HCT116 (cell line): ENCODE data around the gene STK24. TPM values are rescaled to one million over a fixed set of nuclear protein-coding genes. Genes with fewer than 3 reads are reported as not detected.

Source experiments
- ATAC-seq: fragments of 200-7000 bp; cut with Tn5 transposase; 2 replicates; pipeline ENCODE4 v1.9.1; 2020; ENCODE audit warnings: mild to moderate bottlenecking, moderate library complexity
- BruUV-seq: library from RNA; stranded (reverse); fragments of 400-500 nt; replicated peaks from 2 replicates; lab custom pipeline; 2021; lab: Mats Ljungman, UMichigan
- CTCF ChIA-PET: fragments of 300-600 bp; sonication (Branson Sonifier 250); formaldehyde crosslinking; loops from one replicate; lab custom pipeline; 2021; ENCODE audit warnings: antibody characterized with exemption; lab: Charles Lee
- POLR2A ChIA-PET: fragments of 300-600, 350-600 bp; sonication (Branson Sonifier 250); formaldehyde crosslinking; loops from one replicate; lab custom pipeline; 2021; ENCODE audit warnings: antibody characterized with exemption; lab: Charles Lee
- RAD21 ChIA-PET, 2 experiments: fragments of 300-600 bp; sonication (Branson Sonifier 250); formaldehyde crosslinking; loops; one replicate each; lab custom pipeline; 2023; ENCODE audit warnings: low total read pairs in 2 of 2; ENCODE audit not compliant: uncharacterized antibody in 2 of 2, unreplicated experiment in 2 of 2, low non-redundant PET in 1 of 2; lab: Charles Lee
- DNase-seq: peaks from one replicate; pipeline ENCODE4 v3.0.0-alpha.2; 2010; ENCODE audit warnings: low read depth, low spot score
- H2AFZ ChIP-seq: fragments of 200-600 bp; shearing (Covaris generic), sonication (generic); 2 replicates; pipeline ENCODE4 v1.6.1; 2017; ENCODE audit warnings: low read depth, mixed run types, mixed read lengths, antibody characterized with exemption, low read length; ENCODE audit not compliant: poor library complexity, severe bottlenecking
- H3K27ac ChIP-seq: 2 replicates; pipeline ENCODE4 v1.5.1; 2012; ENCODE audit warnings: low read depth, low read length
- H3K27me3 ChIP-seq: fragments of 200-600 bp; sonication (generic); 2 replicates; pipeline ENCODE4 v1.6.1; 2016; ENCODE audit warnings: mixed run types, low read length, mixed read lengths; ENCODE audit not compliant: insufficient read depth
- H3K36me3 ChIP-seq, 2 experiments: fragments of 200-500 bp in 1 of 2; fragments of 200-600 bp in 1 of 2; sonication (Bioruptor generic) in 1 of 2; sonication (generic) in 1 of 2; 2 replicates each; pipeline versions ENCODE4 v1.5.1 to v1.6.1; 2014 to 2016; ENCODE audit warnings: low read length in 2 of 2, inconsistent platforms in 1 of 2, mixed read lengths in 1 of 2, mixed run types in 1 of 2; ENCODE audit not compliant: insufficient read depth in 2 of 2, control insufficient read depth in 1 of 2
- H3K4me1 ChIP-seq, 2 experiments: fragments of 200-600 bp in 1 of 2; sonication (generic) in 1 of 2; 2 replicates each; pipeline versions ENCODE4 v1.5.1 to v1.6.1; 2012 to 2017; ENCODE audit warnings: low read length in 2 of 2, inconsistent platforms in 1 of 2, mild to moderate bottlenecking in 1 of 2, mixed read lengths in 1 of 2, mixed run types in 1 of 2, moderate library complexity in 1 of 2; ENCODE audit not compliant: insufficient read depth in 2 of 2, control insufficient read depth in 1 of 2
- H3K4me2 ChIP-seq: fragments of 200-600 bp; sonication (generic); 2 replicates; pipeline ENCODE4 v1.6.1; 2017; ENCODE audit warnings: mixed run types, low read length, mixed read lengths
- H3K4me3 ChIP-seq, 2 experiments: fragments of 200-600 bp in 1 of 2; sonication (generic) in 1 of 2; replicated peaks in 1 of 2; 2 replicates each; pipeline ENCODE4 v1.5.1; 2011 to 2016; ENCODE audit warnings: low read length in 2 of 2, control low read depth in 1 of 2, low read depth in 1 of 2, mild to moderate bottlenecking in 1 of 2, mixed read lengths in 1 of 2, mixed run types in 1 of 2
- H3K79me2 ChIP-seq: fragments of 200-600 bp; sonication (generic); 2 replicates; pipeline ENCODE4 v1.6.1; 2017; ENCODE audit warnings: mild to moderate bottlenecking, mixed run types, low read length, moderate library complexity, mixed read lengths; ENCODE audit not compliant: insufficient read depth
- H3K9ac ChIP-seq: fragments of 200-600 bp; sonication (generic); 2 replicates; pipeline ENCODE4 v1.6.1; 2016; ENCODE audit warnings: low read length, mixed read lengths
- H3K9me2 ChIP-seq: fragments of 200-600 bp; sonication (generic), shearing (Covaris generic); 2 replicates; pipeline ENCODE4 v1.6.1; 2017; ENCODE audit warnings: mixed run types, mild to moderate bottlenecking, moderate library complexity; ENCODE audit not compliant: insufficient read depth
- H3K9me3 ChIP-seq, 2 experiments: fragments of 200-500 bp in 1 of 2; fragments of 200-600 bp in 1 of 2; sonication (Bioruptor generic) in 1 of 2; sonication (generic) in 1 of 2; 2 replicates each; pipeline ENCODE4 v1.6.1; 2014 to 2017; ENCODE audit warnings: low read length in 2 of 2, mixed read lengths in 2 of 2, inconsistent platforms in 1 of 2, low read depth in 1 of 2, mild to moderate bottlenecking in 1 of 2, mixed run types in 1 of 2, moderate library complexity in 1 of 2; ENCODE audit not compliant: control insufficient read depth in 1 of 2, insufficient read depth in 1 of 2
- H4K20me1 ChIP-seq: fragments of 200-600 bp; sonication (generic), shearing (Covaris generic); 2 replicates; pipeline ENCODE4 v1.6.1; 2017; ENCODE audit warnings: mixed run types, mild to moderate bottlenecking, moderate library complexity; ENCODE audit not compliant: insufficient read depth
- ELF1 ChIP-seq: IDR thresholded peaks from 2 replicates; pipeline ENCODE4 v1.6.1; 2012; ENCODE audit warnings: low read depth, borderline replicate concordance
- EZH2 ChIP-seq: fragments of 200-600 bp; sonication (generic); IDR thresholded peaks from 2 replicates; pipeline ENCODE4 v1.6.1; 2017; ENCODE audit warnings: antibody characterized with exemption, mixed run types
- EZH2phosphoT487 ChIP-seq: fragments of 200-600 bp; IDR thresholded peaks from 2 replicates; pipeline ENCODE4 v1.6.1; 2018; ENCODE audit warnings: antibody characterized with exemption, borderline replicate concordance
- FOSL1 ChIP-seq: IDR thresholded peaks from 2 replicates; pipeline ENCODE4 v1.6.1; 2012; ENCODE audit warnings: low read depth
- JUND ChIP-seq: IDR thresholded peaks from 2 replicates; pipeline ENCODE4 v1.6.1; 2012
- POLR2A ChIP-seq: IDR thresholded peaks from 2 replicates; pipeline ENCODE4 v1.7.0; 2011; ENCODE audit warnings: borderline replicate concordance; ENCODE audit not compliant: insufficient read depth, insufficient read length; ENCODE audit errors: extremely low read depth
- POLR2AphosphoS5 ChIP-seq: IDR thresholded peaks from 2 replicates; pipeline ENCODE4 v1.6.1; 2011; ENCODE audit warnings: mild to moderate bottlenecking, low read depth, low read length, moderate library complexity
- RAD21 ChIP-seq: IDR thresholded peaks from 2 replicates; pipeline ENCODE4 v1.6.1; 2012; ENCODE audit warnings: low read depth, mild to moderate bottlenecking
- SIN3A ChIP-seq: IDR thresholded peaks from 2 replicates; pipeline ENCODE4 v1.6.1; 2012; ENCODE audit warnings: low read depth
- SP1 ChIP-seq: IDR thresholded peaks from 2 replicates; pipeline ENCODE4 v1.6.1; 2012; ENCODE audit warnings: low read depth
- YY1 ChIP-seq: IDR thresholded peaks from 2 replicates; pipeline ENCODE4 v1.6.1; 2011; ENCODE audit warnings: low read length, low read depth, moderate library complexity, mild to moderate bottlenecking; ENCODE audit not compliant: insufficient replicate concordance; ENCODE audit errors: extremely low read depth
- ZNF274 ChIP-seq: fragments of 200-500 bp; sonication (Bioruptor generic); IDR thresholded peaks from 2 replicates; pipeline ENCODE4 v1.6.1; 2014; ENCODE audit warnings: mild to moderate bottlenecking, low read depth, low read length, inconsistent platforms
- intact Hi-C: fragments of 100-400 bp; cut with micrococcal nuclease; formaldehyde crosslinking; loops from 2 replicates; pipeline ENCODE4 v1.10.0; 2022
- total RNA-seq: library from RNA; stranded (reverse); gene quantifications from one replicate; pipeline ENCODE4 v1.2.1, GENCODE V29; 2021; ENCODE audit not compliant: unreplicated experiment
- TF ChIP-seq, protein P1 (sequence below): IDR thresholded peaks from 2 replicates; pipeline ENCODE4 v1.6.1; 2012
- TF ChIP-seq, protein P2 (sequence below): IDR thresholded peaks from 2 replicates; pipeline ENCODE4 v1.6.1; 2012
- TF ChIP-seq, protein P3 (sequence below), 3 experiments: fragments of 200-600 bp in 1 of 3; sonication (generic) in 1 of 3; IDR thresholded peaks in 2 of 3; conservative IDR thresholded peaks in 1 of 3; 2 replicates each; pipeline ENCODE4 v1.5.1; 2012 to 2017; ENCODE audit warnings: low read depth in 2 of 3, low read length in 2 of 3, antibody characterized with exemption in 1 of 3, borderline replicate concordance in 1 of 3, control low read depth in 1 of 3, mild to moderate bottlenecking in 1 of 3, mixed read lengths in 1 of 3, mixed run types in 1 of 3, moderate library complexity in 1 of 3; ENCODE audit not compliant: insufficient read depth in 1 of 3

The STK24 gene
- total RNA-seq, 1 experiment from 2014 or later = 137 TPM

DNA sequence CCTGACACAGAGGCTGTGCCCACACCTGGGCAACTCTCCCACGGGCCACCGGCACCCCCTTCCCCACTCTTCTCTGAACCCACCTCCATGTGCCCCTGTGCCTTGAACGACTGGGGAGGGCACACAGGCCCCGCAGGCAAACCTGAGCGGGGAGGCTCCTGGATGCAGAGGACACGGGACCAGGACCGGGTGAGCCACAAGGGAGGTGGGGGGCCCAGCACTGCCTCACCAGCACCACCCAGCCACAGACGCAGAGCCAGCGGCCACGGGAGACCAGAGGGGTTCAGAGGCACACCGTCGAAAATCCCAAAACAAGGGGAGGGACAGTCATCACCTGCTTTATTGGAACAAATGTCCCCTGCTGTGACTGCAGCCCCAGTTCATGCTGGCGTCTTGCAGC lies 49.4 kb downstream of the STK24 start:
- H3K27ac ChIP-seq = no peak overlapping the region
- no peak overlapping the region for H2AFZ ChIP-seq
- no peaks in the 10 kb centered on the region for H3K36me3 ChIP-seq
- intact Hi-C loops = no loop called here
- BruUV-seq = no TSS peak
- TF ChIP-seq POLR2AphosphoS5 = no peak
- TF ChIP-seq RAD21 = no peak
- no peak for TF ChIP-seq POLR2A
- no peak for TF ChIP-seq EZH2
- no peak for TF ChIP-seq EZH2phosphoT487
- peaks cover 100% of the 10 kb centered on the region for H3K79me2 ChIP-seq
- H3K9me2 ChIP-seq = no peaks in the 10 kb centered on the region
- H3K27me3 ChIP-seq = no peaks in the 10 kb centered on the region
- H3K9ac ChIP-seq = no peak overlapping the region
- H3K4me3 ChIP-seq = no peak overlapping the region
- POLR2A ChIA-PET = no interaction called here
- H3K9me3 ChIP-seq = no peaks in the 10 kb centered on the region
- peaks cover 0 to 17% of the 10 kb centered on the region in 2 experiments; a peak in 1 of 4 replicates for H3K4me1 ChIP-seq
- CTCF ChIA-PET = no interaction called here
- DNase-seq = no peak
- no peak for ATAC-seq
- H3K4me2 ChIP-seq = no peak overlapping the region
- peaks cover 7% of the 10 kb centered on the region; the same call in 1 of the 2 replicates for H4K20me1 ChIP-seq
- RAD21 ChIA-PET = no interaction called here

DNA sequence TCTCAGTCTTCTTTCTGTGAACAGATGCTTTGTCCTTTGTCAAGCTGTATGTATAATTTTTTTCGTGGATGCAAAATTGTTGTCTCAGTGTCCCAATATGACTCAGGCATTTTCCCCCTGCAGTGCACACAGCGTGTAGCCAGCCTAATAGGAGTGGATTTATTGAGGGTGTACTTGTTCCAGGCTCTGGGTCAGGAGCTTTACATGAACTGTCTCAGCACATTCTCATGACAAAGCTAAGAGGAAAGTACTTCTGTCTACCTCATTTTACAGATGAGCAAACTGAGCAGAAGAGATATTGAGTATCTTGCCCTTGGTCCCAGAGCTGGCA lies 50.8 kb downstream of the STK24 start:
- Histone ChIP-seq H2AFZ (no peak overlapping the region), H3K36me3 (no peaks in the 10 kb centered on the region), H3K9ac (no peak overlapping the region)
- no peak for ATAC-seq
- no peak for DNase-seq
- no peak for TF ChIP-seq YY1
- TF ChIP-seq, protein P1, sequence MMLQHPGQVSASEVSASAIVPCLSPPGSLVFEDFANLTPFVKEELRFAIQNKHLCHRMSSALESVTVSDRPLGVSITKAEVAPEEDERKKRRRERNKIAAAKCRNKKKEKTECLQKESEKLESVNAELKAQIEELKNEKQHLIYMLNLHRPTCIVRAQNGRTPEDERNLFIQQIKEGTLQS = no peak
- no peak for TF ChIP-seq ZNF274
- no peak for TF ChIP-seq FOSL1
- TF ChIP-seq POLR2A = no peak
- TF ChIP-seq ELF1 = no peak
- TF ChIP-seq SIN3A = no peak
- TF ChIP-seq JUND = no peak
- TF ChIP-seq, protein P2, sequence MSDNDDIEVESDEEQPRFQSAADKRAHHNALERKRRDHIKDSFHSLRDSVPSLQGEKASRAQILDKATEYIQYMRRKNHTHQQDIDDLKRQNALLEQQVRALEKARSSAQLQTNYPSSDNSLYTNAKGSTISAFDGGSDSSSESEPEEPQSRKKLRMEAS = no peak
- TF ChIP-seq EZH2phosphoT487 = no peak
- TF ChIP-seq, protein P3, sequence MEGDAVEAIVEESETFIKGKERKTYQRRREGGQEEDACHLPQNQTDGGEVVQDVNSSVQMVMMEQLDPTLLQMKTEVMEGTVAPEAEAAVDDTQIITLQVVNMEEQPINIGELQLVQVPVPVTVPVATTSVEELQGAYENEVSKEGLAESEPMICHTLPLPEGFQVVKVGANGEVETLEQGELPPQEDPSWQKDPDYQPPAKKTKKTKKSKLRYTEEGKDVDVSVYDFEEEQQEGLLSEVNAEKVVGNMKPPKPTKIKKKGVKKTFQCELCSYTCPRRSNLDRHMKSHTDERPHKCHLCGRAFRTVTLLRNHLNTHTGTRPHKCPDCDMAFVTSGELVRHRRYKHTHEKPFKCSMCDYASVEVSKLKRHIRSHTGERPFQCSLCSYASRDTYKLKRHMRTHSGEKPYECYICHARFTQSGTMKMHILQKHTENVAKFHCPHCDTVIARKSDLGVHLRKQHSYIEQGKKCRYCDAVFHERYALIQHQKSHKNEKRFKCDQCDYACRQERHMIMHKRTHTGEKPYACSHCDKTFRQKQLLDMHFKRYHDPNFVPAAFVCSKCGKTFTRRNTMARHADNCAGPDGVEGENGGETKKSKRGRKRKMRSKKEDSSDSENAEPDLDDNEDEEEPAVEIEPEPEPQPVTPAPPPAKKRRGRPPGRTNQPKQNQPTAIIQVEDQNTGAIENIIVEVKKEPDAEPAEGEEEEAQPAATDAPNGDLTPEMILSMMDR (IDR thresholded peaks at IDR 0.05 in 2 of 3, conservative IDR thresholded peaks at IDR 0.05 in 1 of 3; ENCODE audit: borderline replicate concordance in 1 of 3, insufficient read depth in 1 of 3, low read depth in 2 of 3, low read length in 2 of 3) = no peak
- no peak for TF ChIP-seq SP1
- TF ChIP-seq, all 23 proteins: peak for 0
- H4K20me1 ChIP-seq = peaks cover 3% of the 10 kb centered on the region; the same call in 1 of the 2 replicates
- no TSS peak for BruUV-seq
- RAD21 ChIA-PET = no interaction called here
- no peak overlapping the region for H3K27ac ChIP-seq
- CTCF ChIA-PET = no interaction called here
- intact Hi-C loops = no loop called here
- no peaks in the 10 kb centered on the region for H3K27me3 ChIP-seq
- H3K4me1 ChIP-seq = peaks cover 0 to 22% of the 10 kb centered on the region in 2 experiments; a peak in 1 of 4 replicates
- H3K79me2 ChIP-seq = peaks cover 100% of the 10 kb centered on the region
- no peak overlapping the region for H3K4me2 ChIP-seq
- no peaks in the 10 kb centered on the region for H3K9me2 ChIP-seq
- H3K9me3 ChIP-seq = no peaks in the 10 kb centered on the region
- H3K4me3 ChIP-seq = no peak overlapping the region
- POLR2A ChIA-PET = no interaction called here
